NCI-H146 (cell line): ENCODE data around the gene CCDC6.
"Not testable (repeated sequence)": the region's sequence is repeated elsewhere in the genome, so short reads cannot be mapped to it uniquely, and the experiment has no call there.

Source experiments
- DNase-seq: peaks from one replicate; lab custom pipeline; 2025; lab: John Stamatoyannopoulos, UW

Gene CCDC6

DNA sequence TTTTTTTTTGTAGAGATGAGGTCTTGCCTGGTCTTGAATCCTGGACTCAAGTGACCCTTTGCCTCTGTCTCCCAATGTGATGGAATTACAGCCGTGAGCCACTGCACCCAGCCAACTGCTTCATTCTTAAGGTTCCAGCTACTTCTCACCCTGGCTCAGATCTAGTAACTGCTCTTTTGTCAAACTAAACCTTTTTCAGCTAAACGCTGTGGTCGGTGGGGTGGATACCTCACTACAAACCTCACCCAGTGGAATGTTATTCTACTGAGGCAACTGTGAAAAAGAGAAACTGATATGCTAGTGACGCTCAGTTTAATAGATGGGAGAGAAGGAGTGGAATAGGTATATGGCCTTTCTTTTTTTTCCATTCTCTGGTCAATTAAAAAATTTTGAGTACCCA lies 151.4 kb downstream of the CCDC6 start:
- DNase-seq, result no peak

DNA sequence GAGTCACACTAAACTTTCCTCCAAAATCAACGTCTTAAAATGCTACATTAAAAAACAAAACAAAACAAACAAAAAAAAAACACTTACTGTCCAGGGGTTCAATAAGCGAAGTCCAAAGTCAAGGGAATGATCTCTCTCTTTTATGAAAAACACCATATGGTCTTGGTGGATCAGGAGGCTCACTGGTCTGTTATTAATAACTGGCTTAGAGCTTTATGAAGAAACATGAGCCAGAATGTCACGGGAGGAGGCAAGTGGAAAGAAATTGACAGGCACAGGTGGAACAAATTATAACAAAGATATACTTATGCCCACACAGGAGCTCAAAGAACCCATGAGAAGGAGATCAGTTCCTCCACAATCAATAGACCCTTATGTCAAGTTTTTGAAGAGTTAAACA lies 153.1 kb downstream of the CCDC6 start, which contains the start of gene MRLN:
TSS of gene MRLN (minus strand) at position 189 of the 400 bp plus-strand sequence.
- no peak for DNase-seq

DNA sequence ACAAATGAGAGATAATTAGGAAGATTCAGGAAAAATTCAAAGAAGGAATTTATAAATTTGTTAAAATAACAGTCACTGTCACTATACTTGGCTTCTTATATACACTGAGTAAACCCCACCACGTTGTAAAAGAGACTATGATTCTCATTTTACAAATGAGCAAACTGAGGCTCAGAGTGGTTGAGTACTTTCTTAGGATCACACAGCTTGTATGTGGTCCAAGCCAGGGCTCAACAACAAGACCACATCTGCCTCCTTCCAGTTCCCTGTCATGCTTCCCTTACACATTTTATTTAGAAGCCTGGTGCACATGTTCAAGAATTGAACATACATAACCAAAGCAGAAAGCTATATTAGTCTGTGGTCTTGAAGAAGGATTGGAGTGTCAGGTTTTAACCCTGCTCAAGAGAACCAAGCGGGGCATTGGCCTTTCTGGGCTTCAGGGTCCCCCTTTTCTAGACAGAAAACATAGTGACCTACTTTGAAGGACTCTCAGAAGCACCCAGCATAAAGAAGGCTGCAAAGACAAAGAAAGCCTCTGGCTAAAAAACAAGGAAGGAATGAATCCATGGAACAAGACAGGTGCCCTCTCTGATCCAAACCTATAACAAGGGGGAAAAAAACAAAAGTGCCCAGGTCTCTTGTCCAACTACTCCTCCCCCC lies 153.9 kb downstream of the CCDC6 start:
- DNase-seq, result no peak

DNA sequence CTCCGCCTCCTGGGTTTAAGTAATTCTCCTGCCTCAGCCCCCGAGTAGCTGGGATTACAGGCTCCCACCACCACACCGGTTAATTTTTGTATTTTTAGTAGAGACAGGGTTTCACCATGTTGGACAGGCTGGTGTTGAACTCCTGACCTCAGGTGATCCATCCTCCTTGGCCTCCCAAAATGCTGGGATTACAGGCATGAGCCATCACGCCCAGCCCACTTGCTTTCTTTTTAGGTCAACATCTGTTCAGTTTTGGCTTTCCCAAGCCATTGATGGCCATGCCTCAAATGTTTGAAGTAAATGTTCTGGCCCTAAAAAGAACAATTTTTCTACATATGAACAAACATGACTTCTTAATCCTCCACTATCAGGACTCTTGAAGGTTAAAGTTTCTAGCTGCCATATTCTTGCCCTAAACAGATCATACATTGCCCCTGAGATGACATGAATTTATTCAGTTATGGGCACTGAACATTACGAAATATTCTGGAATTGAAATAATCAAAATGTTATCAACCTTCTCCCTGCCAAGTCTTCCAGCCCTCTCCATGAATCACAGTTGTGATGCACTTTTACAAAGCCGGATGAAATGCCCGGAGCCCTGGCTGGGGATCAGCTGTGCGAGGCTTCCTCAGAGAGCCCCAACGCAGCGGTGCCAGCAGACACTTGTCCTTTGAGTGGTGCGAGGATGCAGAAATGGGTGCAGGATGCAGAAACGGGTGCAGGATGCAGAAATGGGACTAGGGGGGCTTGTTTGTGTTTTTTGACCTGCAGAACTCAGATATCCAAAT lies 156.0 kb downstream of the CCDC6 start:
- no peak for DNase-seq

DNA sequence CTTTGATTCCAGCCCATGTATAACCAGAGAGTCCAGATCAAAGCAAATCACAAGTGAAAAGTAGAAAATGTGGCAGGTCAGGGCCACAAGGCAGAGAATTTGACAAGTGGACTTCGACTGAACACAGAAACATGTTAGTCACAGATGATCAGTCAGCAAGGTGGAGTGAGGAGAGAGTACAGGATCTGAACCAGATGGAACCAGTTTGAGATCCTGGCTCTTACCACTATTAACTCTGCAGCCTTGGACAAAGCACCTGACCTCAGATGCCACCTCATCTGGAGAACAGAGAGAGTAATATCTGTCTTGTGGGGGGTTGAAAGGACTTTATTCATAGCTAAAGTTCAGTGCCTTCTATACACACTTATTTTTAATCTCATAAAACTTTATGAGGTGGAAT lies 157.5 kb downstream of the CCDC6 start:
- DNase-seq, result no peak

DNA sequence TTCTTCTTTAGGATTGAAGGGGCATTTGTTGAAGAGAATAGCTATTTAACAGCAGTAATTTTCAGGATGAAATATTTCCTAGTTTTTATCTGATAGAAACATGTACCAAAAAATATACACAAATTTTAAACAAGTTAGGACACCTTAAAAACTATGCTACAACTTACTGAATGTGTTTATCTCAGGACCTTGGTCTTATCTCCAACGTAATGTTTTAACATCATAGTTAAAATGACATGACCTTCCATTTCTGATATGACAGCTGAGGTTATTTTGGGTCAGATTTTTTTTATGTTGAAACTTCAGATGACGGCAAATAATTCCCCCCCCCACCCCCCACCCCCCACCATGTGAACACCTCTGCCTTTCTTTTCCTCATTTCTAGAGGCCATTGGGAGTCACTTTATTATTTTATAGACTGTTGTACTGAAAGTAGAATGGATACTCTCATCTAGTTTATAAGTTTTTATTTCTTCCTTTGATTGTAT lies 161.1 kb downstream of the CCDC6 start:
- no peak for DNase-seq

DNA sequence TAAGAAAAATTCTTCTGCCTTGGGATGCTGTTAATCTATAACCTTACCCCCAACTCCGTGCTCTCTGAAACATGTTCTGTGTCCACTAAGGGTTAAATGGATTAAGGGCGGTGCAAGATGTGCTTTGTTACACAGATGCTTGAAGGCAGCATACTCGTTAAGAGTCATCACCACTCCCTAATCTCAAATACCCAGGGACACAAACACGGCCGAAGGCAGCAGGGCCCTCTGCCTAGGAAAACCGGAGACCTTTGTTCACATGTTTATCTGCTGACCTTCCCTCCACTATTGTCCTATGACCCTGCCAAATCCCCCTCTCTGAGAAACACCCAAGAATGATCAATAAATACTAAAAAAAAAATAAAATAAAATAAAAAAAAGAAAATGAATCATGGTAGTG lies 161.6 kb downstream of the CCDC6 start:
- not testable (repeated sequence) for DNase-seq

DNA sequence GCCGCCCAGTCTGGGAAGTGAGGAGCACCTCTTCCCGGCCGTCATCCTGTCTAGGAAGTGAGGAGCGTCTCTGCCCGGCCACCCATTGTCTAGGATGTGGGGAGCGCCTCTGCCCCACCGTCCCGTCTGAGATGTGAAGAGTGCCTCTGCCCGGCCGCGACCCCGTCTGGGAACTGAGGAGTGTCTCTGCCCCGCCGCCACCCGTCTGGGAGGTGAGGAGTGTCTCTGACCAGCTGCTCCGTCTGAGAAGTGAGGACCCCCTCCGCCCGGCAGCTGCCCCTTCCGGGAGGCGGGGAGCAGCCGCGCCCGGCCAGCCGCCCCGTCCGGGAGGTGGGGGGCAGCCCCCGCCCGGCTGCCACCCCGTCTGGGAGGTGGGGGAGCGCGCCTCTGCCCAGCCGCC lies 162.2 kb downstream of the CCDC6 start:
- not testable (repeated sequence) for DNase-seq

DNA sequence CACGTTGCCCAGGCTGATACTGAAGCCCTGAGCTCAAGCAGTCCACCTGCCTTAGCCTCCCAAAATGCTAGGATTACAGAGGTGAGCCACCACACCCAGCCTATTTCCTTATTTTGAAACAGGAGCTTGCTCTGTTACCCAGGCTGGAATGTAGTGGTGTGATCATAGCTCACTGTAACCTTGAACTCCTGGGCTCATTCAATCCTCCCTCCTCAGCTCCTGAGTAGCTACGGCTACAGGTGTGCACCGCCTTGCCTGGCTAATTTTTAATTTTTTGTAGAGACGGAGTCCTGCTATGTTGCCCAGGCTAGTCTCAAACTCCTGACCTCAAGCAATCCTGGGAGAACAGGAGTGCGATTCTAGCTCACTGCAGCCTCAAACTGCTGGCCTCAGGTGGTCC lies 164.8 kb downstream of the CCDC6 start:
- DNase-seq, result no peak

DNA sequence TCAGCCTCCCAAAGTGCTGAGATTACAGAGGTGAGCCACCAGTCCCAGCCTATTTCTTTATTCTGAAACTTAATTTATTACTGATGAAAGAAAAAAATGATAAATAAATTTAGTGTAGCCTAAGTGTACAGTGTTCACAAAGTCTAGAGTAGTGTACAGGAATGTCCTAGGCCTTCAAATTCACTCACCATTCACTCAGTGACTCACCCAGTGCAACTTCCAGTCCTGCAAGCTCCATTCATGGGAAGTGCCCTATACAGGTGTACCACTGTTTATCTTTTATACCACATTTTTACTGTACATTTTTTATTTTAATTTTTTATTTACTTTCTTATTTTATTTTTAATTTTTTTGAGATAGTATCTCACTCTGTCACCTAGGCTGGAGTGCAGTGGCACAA lies 165.3 kb downstream of the CCDC6 start:
- no peak for DNase-seq
